ENCODE measurements around the gene FNDC3A. TPM values are rescaled to one million over a fixed set of nuclear protein-coding genes. Genes with fewer than 3 reads are reported as not detected.
A peak's percentile ranks its signal among the peaks of the same experiment; 100 is the strongest.

FNDC3A gene
- total and polyA plus RNA-seq, 9 of the 15 experiments (the other 6 are each of a cell fraction or from before 2014, with no cell fraction given), result 4.1 to 22.0 (median 13.5) TPM

GRCh38 chr13:49246850-49247642 lies 271.3 kb downstream of the FNDC3A start (continued):
- no peak for TF ChIP-seq CTCFL (IDR thresholded peaks at IDR 0.05; ENCODE audit: borderline replicate concordance, insufficient read depth, low read depth, low read length, poor library complexity, severe bottlenecking)
- TF ChIP-seq YY1 (IDR thresholded peaks at IDR 0.05; ENCODE audit: borderline replicate concordance in 1 of 3, control insufficient read depth in 1 of 3, extremely low read depth in 1 of 3, insufficient read depth in 3 of 3, insufficient read length in 1 of 3, insufficient replicate concordance in 2 of 3, low read depth in 1 of 3, low read length in 2 of 3), result peak in 1 of 3 experiments; percentile 68
- no peak for TF ChIP-seq HNRNPLL (IDR thresholded peaks at IDR 0.05; ENCODE audit: low read depth, low read length, poor library complexity, severe bottlenecking)
- TF ChIP-seq POLR2B (IDR thresholded peaks at IDR 0.05; ENCODE audit: low read depth, partially characterized antibody), result no peak
- TF ChIP-seq AFF4 (CRISPR knock-in tag; IDR thresholded peaks at IDR 0.05), result 0 out of 2 replicates have a peak, but pooled peaks have one; percentile 62
- no peak for TF ChIP-seq THRAP3 (IDR thresholded peaks at IDR 0.05; ENCODE audit: borderline replicate concordance)
- TF ChIP-seq ZNF644 (tag; IDR thresholded peaks at IDR 0.05; ENCODE audit: low read depth), result no peak
- TF ChIP-seq ZNF239 (CRISPR knock-in tag; IDR thresholded peaks at IDR 0.05), result no peak
- 0 out of 2 replicates have a peak, but pooled peaks have one; percentile 16 for TF ChIP-seq L3MBTL2 (IDR thresholded peaks at IDR 0.05)
- no peak for TF ChIP-seq MITF (IDR thresholded peaks at IDR 0.05)
- TF ChIP-seq RBM39 (optimal IDR thresholded peaks at IDR 0.05; ENCODE audit: low read depth, low read length), result no peak
- TF ChIP-seq SOX6 (IDR thresholded peaks at IDR 0.05), result no peak
- TF ChIP-seq ZFP36 (IDR thresholded peaks at IDR 0.05; ENCODE audit: low read depth, low read length, partially characterized antibody), result no peak
- TF ChIP-seq HNRNPUL1 (IDR thresholded peaks at IDR 0.05; ENCODE audit: low read length), result no peak
- TF ChIP-seq NCOA6 (IDR thresholded peaks at IDR 0.05), result no peak
- TF ChIP-seq ZNF511 (CRISPR knock-in tag; IDR thresholded peaks at IDR 0.05), result no peak
- TF ChIP-seq ZNF23 (CRISPR knock-in tag; IDR thresholded peaks at IDR 0.05), result no peak
- TF ChIP-seq ZNF785 (CRISPR knock-in tag; IDR thresholded peaks at IDR 0.05), result no peak
- TF ChIP-seq ZNF212 (CRISPR knock-in tag; IDR thresholded peaks at IDR 0.05), result no peak
- peak; percentile 49 for TF ChIP-seq GABPB1 (CRISPR knock-in tag; IDR thresholded peaks at IDR 0.05)
